ENCODE measurements around the gene MTIF2.
"Not testable (repeated sequence)": the region's sequence is repeated elsewhere in the genome, so short reads cannot be mapped to it uniquely, and the experiment has no call there.

The MTIF2 gene

GRCh38 chr2:55241582-55241981, 27.4 kb downstream of the MTIF2 start:
- DNase-seq (ENCODE audit: low read depth), result not testable (repeated sequence)

GRCh38 chr2:55239656-55240222, 29.3 kb downstream of the MTIF2 start:
- DNase-seq (ENCODE audit: low read depth), result no peak

- DNase-seq (ENCODE audit: low read depth), result no peak
These were observed 32.0 kb downstream of the MTIF2 start for GRCh38 chr2:55236992-55237543.

DNA sequence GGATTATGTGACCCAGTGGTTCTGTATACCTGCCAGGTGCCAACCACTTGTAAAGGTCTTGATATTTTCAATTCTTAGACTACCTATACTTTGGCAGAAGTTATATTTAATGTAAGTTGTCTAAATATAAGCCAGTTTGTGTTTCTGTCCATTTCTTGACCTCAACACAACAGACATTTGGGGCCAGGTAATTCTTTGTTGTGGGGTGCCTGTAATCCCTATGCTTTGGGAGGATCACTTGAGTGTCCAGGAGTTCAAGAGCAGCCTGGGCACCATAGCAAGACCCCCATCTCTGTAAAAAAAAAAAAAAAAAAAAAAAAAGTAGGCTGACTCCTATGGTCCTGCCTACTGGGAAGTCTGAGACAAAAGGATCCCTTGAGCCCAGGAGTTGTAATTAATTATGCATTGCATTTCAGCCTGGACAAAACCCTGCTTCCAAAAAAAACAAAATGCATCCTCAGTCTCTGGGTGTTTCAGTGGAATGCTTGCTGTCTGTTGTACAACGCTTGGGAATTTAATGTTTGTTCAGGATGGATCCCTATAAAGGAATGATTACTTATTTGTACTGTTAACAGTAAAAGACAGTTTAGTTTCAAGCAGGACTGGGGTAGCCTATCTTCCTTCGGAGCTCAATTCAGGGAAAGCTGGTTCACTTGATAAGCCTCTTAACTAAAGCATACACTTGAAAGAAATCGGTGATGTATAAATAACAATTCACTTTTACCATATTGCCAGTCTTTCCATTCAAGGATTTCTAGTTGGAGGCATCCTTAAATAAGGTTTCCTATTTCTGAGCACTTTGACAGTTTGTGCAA, 33.1 kb downstream of the MTIF2 start:
- DNase-seq (ENCODE audit: low read depth), result no peak

DNA sequence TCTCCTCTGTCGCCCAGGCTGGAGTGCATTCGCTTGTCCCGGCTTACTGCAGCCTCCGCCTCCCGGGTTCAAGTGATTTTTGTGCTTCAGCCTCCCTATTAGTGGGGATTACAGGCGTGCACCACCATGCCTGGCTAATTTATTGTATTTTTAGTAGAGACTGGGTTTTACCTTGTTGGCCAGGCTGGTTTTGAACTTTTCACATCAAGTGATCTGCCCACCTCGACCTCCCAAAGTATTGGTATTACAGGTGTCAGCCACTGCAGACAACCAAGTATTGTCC, 35.4 kb downstream of the MTIF2 start:
- DNase-seq (ENCODE audit: low read depth), result no peak

GRCh38 chr2:55232863-55233657, 36.0 kb downstream of the MTIF2 start:
- peak; percentile 23 for DNase-seq (ENCODE audit: low read depth)

GRCh38 chr2:55232084-55232862, 36.8 kb downstream of the MTIF2 start, which contains the start of the genes CLHC1 and RPS27A:
TSS of gene CLHC1 (minus strand) at chr2:55232293. CDS start at chr2:55222411, 9,882 bp downstream.
TSS of gene RPS27A (plus strand) at chr2:55232688. CDS start at chr2:55232825, 137 bp downstream.
- DNase-seq (ENCODE audit: low read depth), result peak; percentile 83

DNA sequence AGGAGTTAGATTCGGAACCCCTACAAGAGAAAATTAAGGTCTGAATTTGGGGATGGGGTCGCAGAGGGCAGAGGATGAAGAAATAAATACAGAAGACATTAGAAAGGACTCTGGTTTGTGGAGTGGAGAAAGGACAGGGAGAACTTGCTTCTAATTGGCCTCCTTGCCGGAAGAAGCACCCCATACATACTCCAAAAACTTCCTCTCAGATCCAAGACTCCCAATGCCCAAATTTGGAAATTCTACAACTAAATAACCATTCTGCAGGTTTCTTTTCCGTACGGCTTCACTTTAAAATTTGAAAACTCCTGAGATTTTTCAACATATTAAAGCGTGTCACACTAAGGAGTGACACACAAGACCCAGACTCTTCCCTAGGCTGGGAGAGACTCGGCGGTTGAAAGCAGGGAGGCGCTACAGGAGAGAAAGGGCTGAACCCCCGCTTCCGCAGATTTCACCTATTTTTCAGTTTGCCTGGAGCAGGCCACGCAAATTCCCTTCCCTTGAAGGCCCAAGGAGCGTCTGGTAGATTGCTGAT, 37.4 kb downstream of the MTIF2 start:
- DNase-seq (ENCODE audit: low read depth), result peak; percentile 9

DNA sequence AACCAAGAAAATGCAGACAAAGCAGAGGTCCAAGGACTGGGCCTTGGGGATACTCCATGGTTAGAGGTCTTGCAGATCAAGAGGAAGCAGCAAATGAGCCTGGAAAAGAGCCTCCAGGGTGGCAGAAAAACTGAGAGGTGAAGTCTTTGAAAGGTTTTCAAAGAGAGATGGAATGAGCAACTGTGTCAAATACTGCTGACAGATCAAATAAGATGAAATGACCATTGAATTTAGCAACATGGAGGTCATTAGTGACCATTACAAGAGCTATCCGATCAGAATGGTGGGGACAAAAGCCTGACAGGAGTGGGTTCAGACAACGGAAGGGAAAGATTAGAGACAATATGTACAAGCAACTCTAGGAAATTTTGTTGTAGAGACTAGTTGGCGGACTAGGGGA, 38.5 kb downstream of the MTIF2 start:
- DNase-seq (ENCODE audit: low read depth), result no peak

- DNase-seq (ENCODE audit: low read depth), result no peak
These were observed 39.8 kb downstream of the MTIF2 start for GRCh38 chr2:55229221-55229620.

- no peak for DNase-seq (ENCODE audit: low read depth)
These were observed 40.8 kb downstream of the MTIF2 start for GRCh38 chr2:55228226-55228563.

GRCh38 chr2:55227437-55228225, 41.4 kb downstream of the MTIF2 start:
- DNase-seq (ENCODE audit: low read depth), result not testable (repeated sequence)

DNA sequence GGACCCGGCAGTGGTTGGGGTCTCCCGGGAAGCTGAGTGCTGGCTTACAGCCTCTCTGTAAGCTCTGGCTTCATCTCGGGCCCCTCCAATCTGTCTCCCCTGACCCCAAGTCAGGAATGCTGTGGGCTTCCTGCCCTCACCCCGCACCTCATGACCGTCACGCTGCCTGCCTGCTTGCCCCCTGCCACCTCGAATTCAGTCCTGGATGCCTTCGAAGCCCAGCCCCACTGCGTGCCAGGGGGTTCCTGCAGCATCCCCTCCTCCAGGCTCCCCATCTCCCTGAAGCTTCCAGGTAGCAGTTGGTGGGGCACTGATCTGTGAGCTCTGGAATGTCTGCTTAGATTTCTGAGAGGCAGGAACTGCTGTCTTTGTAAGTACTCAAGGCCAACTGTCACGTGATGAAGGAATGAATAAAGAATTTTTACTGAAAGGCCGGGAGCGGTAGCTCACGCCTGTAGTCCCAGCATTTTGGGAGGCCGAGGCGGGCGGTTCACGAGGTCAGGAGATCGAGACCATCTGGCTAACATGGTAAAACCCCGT, 43.5 kb downstream of the MTIF2 start:
- DNase-seq (ENCODE audit: low read depth), result no peak

DNA sequence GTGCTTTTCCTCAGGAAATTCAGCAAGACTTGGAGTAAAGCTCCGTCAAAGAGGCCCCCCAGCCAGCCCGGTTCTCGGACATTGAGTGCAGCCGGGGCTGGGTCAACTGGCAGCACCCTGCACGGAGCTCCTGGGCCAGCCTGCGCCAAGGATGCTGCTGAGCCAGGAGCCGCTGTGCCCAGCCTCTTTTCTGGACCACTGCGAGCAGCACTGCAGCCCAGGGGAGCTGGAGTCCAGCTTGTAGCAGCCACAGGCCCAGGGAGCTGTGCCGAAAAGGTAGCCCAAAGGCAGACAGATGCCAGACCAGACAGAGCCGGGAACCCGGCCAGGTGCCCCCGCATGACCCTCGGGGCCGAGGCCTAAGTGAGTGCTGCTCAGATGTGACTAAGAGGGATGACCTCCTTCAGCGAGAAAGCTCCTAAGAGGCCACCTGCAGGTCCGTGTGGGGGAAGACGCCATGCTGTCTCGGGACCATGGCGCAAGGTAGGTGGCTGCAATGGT, 44.2 kb downstream of the MTIF2 start:
- DNase-seq (ENCODE audit: low read depth), result no peak

DNA sequence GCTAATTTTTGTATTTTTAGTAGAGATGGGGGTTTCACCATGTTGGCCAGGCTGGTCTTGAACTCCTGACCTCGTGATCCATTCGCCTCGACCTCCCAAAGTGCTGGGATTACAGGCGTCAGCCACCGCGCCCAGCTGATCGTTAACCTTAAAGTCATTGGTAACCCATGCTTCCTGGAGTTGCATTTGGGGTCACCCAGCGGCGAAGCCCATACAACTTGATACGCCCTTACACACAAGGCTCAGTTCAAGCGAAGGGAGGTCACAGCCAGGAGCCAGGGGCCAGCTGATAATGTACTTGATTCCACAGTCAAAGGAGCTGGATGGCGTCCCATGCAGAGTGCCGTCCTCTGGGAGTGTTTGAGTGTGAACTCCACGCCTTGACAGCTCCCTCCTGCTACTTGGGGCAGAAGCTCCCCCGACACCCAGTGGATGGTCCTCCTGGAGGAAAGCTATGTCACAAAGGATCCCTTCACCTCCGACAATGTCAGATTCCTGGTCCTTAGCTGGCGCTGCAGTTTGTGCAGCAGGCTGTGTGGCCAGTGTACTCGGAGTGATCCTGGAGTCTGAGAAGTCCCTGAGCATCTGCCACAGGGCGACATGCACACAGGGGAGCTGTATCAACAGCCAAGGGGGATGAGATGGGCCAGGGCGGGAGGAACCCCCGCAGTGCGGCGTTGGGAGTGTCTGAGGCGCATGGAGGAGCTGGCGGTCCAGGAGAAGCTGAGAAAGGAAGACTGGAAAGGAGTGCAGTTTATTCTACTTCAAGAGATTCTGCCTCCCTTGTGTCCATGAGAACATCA, 44.9 kb downstream of the MTIF2 start:
- no peak for DNase-seq (ENCODE audit: low read depth)

DNA sequence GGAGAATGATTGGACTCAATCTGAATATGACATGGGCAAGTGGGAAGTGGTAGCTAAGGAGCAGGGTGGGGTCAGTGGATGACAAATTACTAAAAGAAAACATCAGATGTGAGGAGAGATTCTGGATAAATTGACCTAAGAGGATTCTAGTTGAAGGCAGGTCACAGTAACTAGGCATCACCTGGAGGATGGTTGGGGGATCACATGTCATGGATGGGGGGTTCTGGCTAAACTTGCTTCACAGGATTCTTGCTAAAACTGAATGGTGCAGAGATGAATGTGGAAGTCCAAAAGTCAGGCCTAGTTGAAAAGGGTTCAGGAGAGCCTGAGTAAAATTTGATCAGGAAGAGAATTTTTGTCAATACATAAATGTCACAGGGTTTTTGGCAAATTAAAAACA, 55.2 kb downstream of the MTIF2 start:
- no peak for DNase-seq (ENCODE audit: low read depth)

DNA sequence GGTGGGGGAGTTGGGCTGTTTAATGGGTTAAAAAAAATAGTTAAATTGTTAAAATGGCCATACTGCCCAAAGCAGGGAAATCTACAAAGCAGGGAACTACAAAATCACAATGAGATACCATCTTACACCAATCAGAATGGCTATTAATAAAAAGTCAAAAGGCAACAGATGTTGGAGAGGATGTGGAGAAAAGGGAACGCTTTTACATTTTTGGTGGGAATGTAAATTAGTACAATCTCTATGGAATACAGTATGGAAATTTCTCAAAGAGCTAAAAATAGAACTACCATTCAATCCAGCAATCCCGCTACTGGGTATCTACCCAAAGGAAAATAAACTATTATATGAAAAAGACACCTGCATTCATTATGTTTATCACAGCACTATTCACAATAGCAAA, 64.1 kb downstream of the MTIF2 start:
- DNase-seq (ENCODE audit: low read depth), result no peak

- DNase-seq (ENCODE audit: low read depth), result no peak
These were observed 64.5 kb downstream of the MTIF2 start for GRCh38 chr2:55204536-55204935.

GRCh38 chr2:55200416-55200815, 68.6 kb downstream of the MTIF2 start:
- DNase-seq (ENCODE audit: low read depth), result no peak

GRCh38 chr2:55196526-55196925, 72.5 kb downstream of the MTIF2 start:
- no peak for DNase-seq (ENCODE audit: low read depth)
